SK-N-MC (cell line): Measurements from ENCODE around the gene MCTP2.

ENCODE experiments used
- EZH2 ChIP-seq: fragments of 200-600 bp; sonication (generic); IDR thresholded peaks from one replicate; pipeline ENCODE4 v1.6.1; 2017; ENCODE audit warnings: antibody characterized with exemption
- FOXP2 ChIP-seq: optimal IDR thresholded peaks from 2 replicates; pipeline ENCODE3; 2011; ENCODE audit warnings: mild to moderate bottlenecking, moderate library complexity; ENCODE audit not compliant: insufficient read depth; ENCODE audit errors: extremely low read length, control extremely low read depth
- POLR2AphosphoS5 ChIP-seq: IDR thresholded peaks from 2 replicates; pipeline ENCODE4 v1.6.1; 2012; ENCODE audit warnings: mild to moderate bottlenecking, low read depth, low read length, borderline replicate concordance

GRCh38 chr15:94372821-94373220 lies 141.5 kb downstream of the MCTP2 start:
- TF ChIP-seq FOXP2 (no peak), EZH2 (no peak), POLR2AphosphoS5 (no peak)
